H1 (cell line): Measurements from ENCODE around the gene IGFBP4. TPM values are rescaled to one million over a fixed set of nuclear protein-coding genes. Genes with fewer than 3 reads are reported as not detected.

ENCODE experiments used
- BRCA1 ChIP-seq: IDR thresholded peaks from 2 replicates; pipeline ENCODE4 v1.6.1; 2012; ENCODE audit warnings: low read depth, low read length, improper control_type of control experiment
- CTBP2 ChIP-seq: IDR thresholded peaks from 2 replicates; pipeline ENCODE4 v1.7.0; 2011; ENCODE audit warnings: borderline replicate concordance, mild to moderate bottlenecking, moderate library complexity, mixed read lengths, low read length; ENCODE audit not compliant: insufficient read depth, insufficient read length
- FOSL1 ChIP-seq: IDR thresholded peaks from 2 replicates; pipeline ENCODE4 v1.6.1; 2011; ENCODE audit warnings: mild to moderate bottlenecking, low read depth, low read length, moderate library complexity; ENCODE audit not compliant: insufficient read depth
- GABPA ChIP-seq: IDR thresholded peaks from 2 replicates; pipeline ENCODE4 v1.6.1; 2011; ENCODE audit warnings: mild to moderate bottlenecking, low read length, moderate library complexity, borderline replicate concordance; ENCODE audit not compliant: insufficient read depth
- JUND ChIP-seq: IDR thresholded peaks from 2 replicates; pipeline ENCODE4 v1.6.1; 2011; ENCODE audit warnings: mild to moderate bottlenecking, improper control_type of control experiment, low read length
- SP2 ChIP-seq: IDR thresholded peaks from 2 replicates; pipeline ENCODE4 v1.6.1; 2012; ENCODE audit warnings: mild to moderate bottlenecking, low read length, inconsistent platforms
- SP4 ChIP-seq: IDR thresholded peaks from 2 replicates; pipeline ENCODE4 v1.6.1; 2012; ENCODE audit warnings: low read length, inconsistent platforms
- SRF ChIP-seq: IDR thresholded peaks from 2 replicates; pipeline ENCODE4 v1.6.1; 2011; ENCODE audit warnings: mild to moderate bottlenecking, low read depth, low read length, moderate library complexity
- polyA plus RNA-seq, 7 experiments: library from polyadenylated mRNA; depleted of rRNA in 3 of 7; stranded (reverse) in 5 of 7; unstranded in 2 of 7; fragments of >200 nt in 5 of 7; fragments of 200-250 nt in 2 of 7; gene quantifications; 1 replicate in 5 of 7; 2 replicates in 1 of 7; 4 replicates in 1 of 7; pipeline versions ENCODE4 v1.2.1 to v1.2.3, GENCODE V29; 2011 to 2013; ENCODE audit warnings: missing spikeins in 2 of 7, mixed read lengths in 2 of 7
- total RNA-seq: library from RNA; stranded (reverse); fragmentation: NEBNext Ultra II Directional; extraction: Animal tissue kit (Norgen Biotek cat#: 25700); gene quantifications from 2 replicates; pipeline ENCODE4 v1.2.1, GENCODE V29; 2021
- TF ChIP-seq, protein P1 (sequence below): fragments of 300-600 bp; sonication (generic); IDR thresholded peaks from 2 replicates; pipeline ENCODE4 v1.7.1; 2012; ENCODE audit warnings: low read length, moderate library complexity, mild to moderate bottlenecking, inconsistent platforms; ENCODE audit not compliant: insufficient replicate concordance
- TF ChIP-seq, protein P2 (sequence below): IDR thresholded peaks from 2 replicates; pipeline ENCODE4 v1.6.1; 2012; ENCODE audit warnings: inconsistent platforms
- TF ChIP-seq, protein P3 (sequence below): IDR thresholded peaks from 2 replicates; pipeline ENCODE4 v1.6.1; 2011; ENCODE audit warnings: low read depth, mild to moderate bottlenecking, low read length; ENCODE audit not compliant: insufficient read depth

The IGFBP4 gene
- total and polyA plus RNA-seq, 2 of the 8 experiments (the other 6 are each of a cell fraction or from before 2014, with no cell fraction given), result 85.5 to 105 TPM

DNA sequence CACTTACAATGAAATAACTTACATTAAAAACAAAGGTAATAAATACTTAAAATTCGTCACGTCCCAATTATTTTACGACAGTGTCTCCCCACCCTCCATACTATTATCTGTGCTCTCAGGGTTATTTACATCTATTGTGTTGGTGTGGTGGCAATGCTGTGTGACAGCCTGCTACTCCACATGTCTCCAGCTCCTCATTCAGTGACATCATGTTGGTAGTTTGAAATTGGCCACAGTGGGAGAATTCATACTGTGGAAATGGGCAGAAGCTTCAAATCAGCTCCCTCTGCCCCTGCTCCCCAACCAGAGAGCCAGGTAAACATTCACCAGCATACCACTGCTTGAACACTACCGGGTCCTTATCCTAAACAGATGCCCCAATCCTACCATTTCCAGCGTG is 51.9 kb downstream of the IGFBP4 start (continued):
- TF ChIP-seq, protein P1, sequence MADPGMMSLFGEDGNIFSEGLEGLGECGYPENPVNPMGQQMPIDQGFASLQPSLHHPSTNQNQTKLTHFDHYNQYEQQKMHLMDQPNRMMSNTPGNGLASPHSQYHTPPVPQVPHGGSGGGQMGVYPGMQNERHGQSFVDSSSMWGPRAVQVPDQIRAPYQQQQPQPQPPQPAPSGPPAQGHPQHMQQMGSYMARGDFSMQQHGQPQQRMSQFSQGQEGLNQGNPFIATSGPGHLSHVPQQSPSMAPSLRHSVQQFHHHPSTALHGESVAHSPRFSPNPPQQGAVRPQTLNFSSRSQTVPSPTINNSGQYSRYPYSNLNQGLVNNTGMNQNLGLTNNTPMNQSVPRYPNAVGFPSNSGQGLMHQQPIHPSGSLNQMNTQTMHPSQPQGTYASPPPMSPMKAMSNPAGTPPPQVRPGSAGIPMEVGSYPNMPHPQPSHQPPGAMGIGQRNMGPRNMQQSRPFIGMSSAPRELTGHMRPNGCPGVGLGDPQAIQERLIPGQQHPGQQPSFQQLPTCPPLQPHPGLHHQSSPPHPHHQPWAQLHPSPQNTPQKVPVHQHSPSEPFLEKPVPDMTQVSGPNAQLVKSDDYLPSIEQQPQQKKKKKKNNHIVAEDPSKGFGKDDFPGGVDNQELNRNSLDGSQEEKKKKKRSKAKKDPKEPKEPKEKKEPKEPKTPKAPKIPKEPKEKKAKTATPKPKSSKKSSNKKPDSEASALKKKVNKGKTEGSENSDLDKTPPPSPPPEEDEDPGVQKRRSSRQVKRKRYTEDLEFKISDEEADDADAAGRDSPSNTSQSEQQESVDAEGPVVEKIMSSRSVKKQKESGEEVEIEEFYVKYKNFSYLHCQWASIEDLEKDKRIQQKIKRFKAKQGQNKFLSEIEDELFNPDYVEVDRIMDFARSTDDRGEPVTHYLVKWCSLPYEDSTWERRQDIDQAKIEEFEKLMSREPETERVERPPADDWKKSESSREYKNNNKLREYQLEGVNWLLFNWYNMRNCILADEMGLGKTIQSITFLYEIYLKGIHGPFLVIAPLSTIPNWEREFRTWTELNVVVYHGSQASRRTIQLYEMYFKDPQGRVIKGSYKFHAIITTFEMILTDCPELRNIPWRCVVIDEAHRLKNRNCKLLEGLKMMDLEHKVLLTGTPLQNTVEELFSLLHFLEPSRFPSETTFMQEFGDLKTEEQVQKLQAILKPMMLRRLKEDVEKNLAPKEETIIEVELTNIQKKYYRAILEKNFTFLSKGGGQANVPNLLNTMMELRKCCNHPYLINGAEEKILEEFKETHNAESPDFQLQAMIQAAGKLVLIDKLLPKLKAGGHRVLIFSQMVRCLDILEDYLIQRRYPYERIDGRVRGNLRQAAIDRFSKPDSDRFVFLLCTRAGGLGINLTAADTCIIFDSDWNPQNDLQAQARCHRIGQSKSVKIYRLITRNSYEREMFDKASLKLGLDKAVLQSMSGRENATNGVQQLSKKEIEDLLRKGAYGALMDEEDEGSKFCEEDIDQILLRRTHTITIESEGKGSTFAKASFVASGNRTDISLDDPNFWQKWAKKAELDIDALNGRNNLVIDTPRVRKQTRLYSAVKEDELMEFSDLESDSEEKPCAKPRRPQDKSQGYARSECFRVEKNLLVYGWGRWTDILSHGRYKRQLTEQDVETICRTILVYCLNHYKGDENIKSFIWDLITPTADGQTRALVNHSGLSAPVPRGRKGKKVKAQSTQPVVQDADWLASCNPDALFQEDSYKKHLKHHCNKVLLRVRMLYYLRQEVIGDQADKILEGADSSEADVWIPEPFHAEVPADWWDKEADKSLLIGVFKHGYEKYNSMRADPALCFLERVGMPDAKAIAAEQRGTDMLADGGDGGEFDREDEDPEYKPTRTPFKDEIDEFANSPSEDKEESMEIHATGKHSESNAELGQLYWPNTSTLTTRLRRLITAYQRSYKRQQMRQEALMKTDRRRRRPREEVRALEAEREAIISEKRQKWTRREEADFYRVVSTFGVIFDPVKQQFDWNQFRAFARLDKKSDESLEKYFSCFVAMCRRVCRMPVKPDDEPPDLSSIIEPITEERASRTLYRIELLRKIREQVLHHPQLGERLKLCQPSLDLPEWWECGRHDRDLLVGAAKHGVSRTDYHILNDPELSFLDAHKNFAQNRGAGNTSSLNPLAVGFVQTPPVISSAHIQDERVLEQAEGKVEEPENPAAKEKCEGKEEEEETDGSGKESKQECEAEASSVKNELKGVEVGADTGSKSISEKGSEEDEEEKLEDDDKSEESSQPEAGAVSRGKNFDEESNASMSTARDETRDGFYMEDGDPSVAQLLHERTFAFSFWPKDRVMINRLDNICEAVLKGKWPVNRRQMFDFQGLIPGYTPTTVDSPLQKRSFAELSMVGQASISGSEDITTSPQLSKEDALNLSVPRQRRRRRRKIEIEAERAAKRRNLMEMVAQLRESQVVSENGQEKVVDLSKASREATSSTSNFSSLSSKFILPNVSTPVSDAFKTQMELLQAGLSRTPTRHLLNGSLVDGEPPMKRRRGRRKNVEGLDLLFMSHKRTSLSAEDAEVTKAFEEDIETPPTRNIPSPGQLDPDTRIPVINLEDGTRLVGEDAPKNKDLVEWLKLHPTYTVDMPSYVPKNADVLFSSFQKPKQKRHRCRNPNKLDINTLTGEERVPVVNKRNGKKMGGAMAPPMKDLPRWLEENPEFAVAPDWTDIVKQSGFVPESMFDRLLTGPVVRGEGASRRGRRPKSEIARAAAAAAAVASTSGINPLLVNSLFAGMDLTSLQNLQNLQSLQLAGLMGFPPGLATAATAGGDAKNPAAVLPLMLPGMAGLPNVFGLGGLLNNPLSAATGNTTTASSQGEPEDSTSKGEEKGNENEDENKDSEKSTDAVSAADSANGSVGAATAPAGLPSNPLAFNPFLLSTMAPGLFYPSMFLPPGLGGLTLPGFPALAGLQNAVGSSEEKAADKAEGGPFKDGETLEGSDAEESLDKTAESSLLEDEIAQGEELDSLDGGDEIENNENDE, result no peak
- TF ChIP-seq CTBP2 (no peak), GABPA (no peak), JUND (no peak), BRCA1 (no peak), SRF (no peak), SP2 (no peak), FOSL1 (no peak), SP4 (no peak)
- TF ChIP-seq, protein P2, sequence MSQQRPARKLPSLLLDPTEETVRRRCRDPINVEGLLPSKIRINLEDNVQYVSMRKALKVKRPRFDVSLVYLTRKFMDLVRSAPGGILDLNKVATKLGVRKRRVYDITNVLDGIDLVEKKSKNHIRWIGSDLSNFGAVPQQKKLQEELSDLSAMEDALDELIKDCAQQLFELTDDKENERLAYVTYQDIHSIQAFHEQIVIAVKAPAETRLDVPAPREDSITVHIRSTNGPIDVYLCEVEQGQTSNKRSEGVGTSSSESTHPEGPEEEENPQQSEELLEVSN, result no peak
- TF ChIP-seq, protein P3, sequence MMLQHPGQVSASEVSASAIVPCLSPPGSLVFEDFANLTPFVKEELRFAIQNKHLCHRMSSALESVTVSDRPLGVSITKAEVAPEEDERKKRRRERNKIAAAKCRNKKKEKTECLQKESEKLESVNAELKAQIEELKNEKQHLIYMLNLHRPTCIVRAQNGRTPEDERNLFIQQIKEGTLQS, result no peak
